NB4 (cell line): ENCODE data around the gene P2RX5.

ENCODE experiments used
- CTCF ChIP-seq: IDR thresholded peaks from one replicate; pipeline ENCODE4 v1.5.1; 2012; ENCODE audit warnings: low read depth, low read length
- POLR2A ChIP-seq: IDR thresholded peaks from 2 replicates; pipeline ENCODE4 v1.6.1; 2011; ENCODE audit warnings: mild to moderate bottlenecking; ENCODE audit not compliant: insufficient read length; ENCODE audit errors: extremely low read depth

DNA sequence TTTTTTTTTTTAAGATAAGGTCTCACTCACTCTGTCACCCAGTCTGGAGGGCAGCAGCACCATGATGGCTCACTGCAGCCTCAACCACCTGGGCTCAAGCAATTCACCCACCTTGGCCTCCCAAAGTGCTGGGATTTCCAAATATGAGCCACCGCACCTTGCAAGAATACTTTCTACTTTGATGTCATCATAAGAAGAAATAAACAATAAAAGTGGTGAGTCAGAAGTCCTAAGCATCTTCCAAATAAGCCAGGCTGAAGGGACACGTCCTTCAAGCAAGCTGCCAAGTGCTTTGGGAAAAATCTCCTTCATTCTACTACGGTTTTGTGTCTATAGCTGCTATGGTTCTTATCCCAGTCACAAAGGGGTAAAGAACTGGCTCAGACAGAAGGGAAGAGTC lies 48.1 kb upstream of the P2RX5 start:
- TF ChIP-seq CTCF (no peak), POLR2A (no peak)
